ENCODE data around the gene PARN. TPM values are rescaled to one million over a fixed set of nuclear protein-coding genes. Genes with fewer than 3 reads are reported as not detected.
A peak's percentile ranks its signal among the peaks of the same experiment; 100 is the strongest.

The PARN gene
- polyA plus RNA-seq, 3 donors = 18.4 to 24.4 (median 19.1) TPM

GRCh38 chr16:14527411-14528044, 102.5 kb downstream of the PARN start:
- WGBS (ENCODE audit: insufficient coverage) = 69% methylated on average over 1 of the region's 5 CpGs
- Histone ChIP-seq H3K27me3 (ENCODE audit: control insufficient read depth in 2 of 2, insufficient read depth in 2 of 2, low read length in 2 of 2) (no peaks in the 10 kb centered on the region), H3K36me3 (replicated peaks in 1 of 2; ENCODE audit: control insufficient read depth in 1 of 2, insufficient read depth in 2 of 2, low read length in 2 of 2) (peaks cover 0 to 15% of the 10 kb centered on the region in 2 donors), H3K9ac (ENCODE audit: insufficient read depth, low read length, poor library complexity, severe bottlenecking) (no peak overlapping the region), H3K27ac (ENCODE audit: low read depth in 1 of 2, low read length in 2 of 2) (no peak overlapping the region), H2AFZ (ENCODE audit: insufficient read depth, low read depth, low read length, poor library complexity, severe bottlenecking) (no peak overlapping the region), H3K4me1 (ENCODE audit: control insufficient read depth in 1 of 2, insufficient read depth in 2 of 2, low read length in 2 of 2) (peaks cover 4% of the 10 kb centered on the region in 2 donors), H3K9me3 (replicated peaks in 1 of 2; ENCODE audit: control insufficient read depth in 1 of 2, insufficient read depth in 1 of 2, low read length in 2 of 2) (no peaks in the 10 kb centered on the region), H3K4me3 (replicated peaks in 1 of 3; ENCODE audit: low read depth in 2 of 3, low read length in 3 of 3) (no peak overlapping the region), H3K79me2 (ENCODE audit: insufficient read depth, low read length) (no peaks in the 10 kb centered on the region), H4K20me1 (ENCODE audit: insufficient read depth, low read length) (peaks cover 5% of the 10 kb centered on the region), H3K4me2 (replicated peaks; ENCODE audit: extremely low read depth, low read length, poor library complexity, severe bottlenecking) (no peak overlapping the region)
- Mint-ChIP-seq H3K27ac (peak overlapping the region in 1 of 7 donors; percentile 45), H3K36me3 (peaks cover 22 to 23% of the 10 kb centered on the region in 2 donors), H3K9me3 (no peaks in the 10 kb centered on the region), H3K4me3 (no peak overlapping the region), H3K27me3 (ENCODE audit: low read depth in 3 of 3) (no peaks in the 10 kb centered on the region), H3K4me1 (peaks cover 6% of the 10 kb centered on the region)
- DNase-seq = no peak
- intact Hi-C loops (cut with micrococcal nuclease) = loop anchor here (2.0 to 5.0 kb wide), 4 partner anchors 225 to 605 kb away; partner anchors contain the start of gene ERCC4 (in 1 of the 2)
- TF ChIP-seq CTCF (IDR thresholded peaks at IDR 0.05) = no peak

- peaks cover 5% of the 10 kb centered on the region for H4K20me1 ChIP-seq (ENCODE audit: insufficient read depth, low read length)
- H3K27ac ChIP-seq (ENCODE audit: low read depth in 1 of 2, low read length in 2 of 2) = no peak overlapping the region
- Mint-ChIP-seq H3K4me1 (peaks cover 7% of the 10 kb centered on the region), H3K27ac (peak overlapping the region in 1 of 7 donors; percentile 46), H3K4me3 (no peak overlapping the region), H3K27me3 (ENCODE audit: low read depth in 3 of 3) (no peaks in the 10 kb centered on the region), H3K36me3 (peaks cover 11 to 16% of the 10 kb centered on the region in 2 donors), H3K9me3 (no peaks in the 10 kb centered on the region)
- DNase-seq = no peak
- H3K9ac ChIP-seq (ENCODE audit: insufficient read depth, low read length, poor library complexity, severe bottlenecking) = no peak overlapping the region
- intact Hi-C loops (cut with micrococcal nuclease) = loop anchor here (5.0 kb wide), 2 partner anchors 223 to 603 kb away; partner anchors contain the start of gene ERCC4 (in 1 of the 2)
- peaks cover 0 to 9% of the 10 kb centered on the region in 2 donors for H3K36me3 ChIP-seq (replicated peaks in 1 of 2; ENCODE audit: control insufficient read depth in 1 of 2, insufficient read depth in 2 of 2, low read length in 2 of 2)
- no peak for TF ChIP-seq CTCF (IDR thresholded peaks at IDR 0.05)
- no peak overlapping the region for H3K4me3 ChIP-seq (replicated peaks in 1 of 3; ENCODE audit: low read depth in 2 of 3, low read length in 3 of 3)
- no peak overlapping the region for H3K4me2 ChIP-seq (replicated peaks; ENCODE audit: extremely low read depth, low read length, poor library complexity, severe bottlenecking)
- no peaks in the 10 kb centered on the region for H3K9me3 ChIP-seq (replicated peaks in 1 of 2; ENCODE audit: control insufficient read depth in 1 of 2, insufficient read depth in 1 of 2, low read length in 2 of 2)
- H3K27me3 ChIP-seq (ENCODE audit: control insufficient read depth in 2 of 2, insufficient read depth in 2 of 2, low read length in 2 of 2) = no peaks in the 10 kb centered on the region
- WGBS (ENCODE audit: insufficient coverage) = 100% methylated on average over 1 of the region's 5 CpGs
- H3K79me2 ChIP-seq (ENCODE audit: insufficient read depth, low read length) = no peaks in the 10 kb centered on the region
- H2AFZ ChIP-seq (ENCODE audit: insufficient read depth, low read depth, low read length, poor library complexity, severe bottlenecking) = no peak overlapping the region
- peaks cover 4% of the 10 kb centered on the region in 2 donors for H3K4me1 ChIP-seq (ENCODE audit: control insufficient read depth in 1 of 2, insufficient read depth in 2 of 2, low read length in 2 of 2)
Observed at GRCh38 chr16:14525596-14525995, 104.5 kb downstream of the PARN start.

Data from CD14-positive monocyte (primary cell).